Gastrocnemius medialis (tissue), 4 donors: ENCODE data around the gene ABTB2. TPM values are rescaled to one million over a fixed set of nuclear protein-coding genes. Genes with fewer than 3 reads are reported as not detected.

Experiments used
- ATAC-seq, 2 donors: fragments of 150-250 bp; one replicate each; pipeline ENCODE4 v1.9.1; 2016
- DNase-seq, 2 donors: peaks; one replicate each; pipeline ENCODE4 v3.0.0-alpha.2; 2019
- H3K27ac ChIP-seq, 4 donors: fragments of 200-600 bp; sonication (generic); 1 replicate in 1 of 4; 2 replicates in 3 of 4; pipeline ENCODE4 v1.5.1; 2016 to 2018; ENCODE audit warnings: mild to moderate bottlenecking in 2 of 4, moderate library complexity in 1 of 4
- H3K27me3 ChIP-seq, 3 donors: fragments of 200-600 bp; sonication (generic) in 2 of 3; 1 replicate in 1 of 3; 2 replicates in 2 of 3; pipeline versions ENCODE4 v1.5.1 to v1.6.0; 2016 to 2019; ENCODE audit warnings: mild to moderate bottlenecking in 1 of 3, moderate library complexity in 1 of 3
- H3K36me3 ChIP-seq, 2 donors: fragments of 200-600 bp; sonication (generic) in 1 of 2; one replicate each; pipeline ENCODE4 v1.5.1; 2017 to 2018
- H3K4me1 ChIP-seq, 2 donors: fragments of 200-600 bp; sonication (generic) in 1 of 2; one replicate each; pipeline ENCODE4 v1.5.1; 2016 to 2017; ENCODE audit warnings: mild to moderate bottlenecking in 2 of 2
- H3K4me3 ChIP-seq, 4 donors: fragments of 200-600 bp; sonication (generic) in 3 of 4; 1 replicate in 1 of 4; 2 replicates in 3 of 4; pipeline ENCODE4 v1.5.1; 2016 to 2019; ENCODE audit warnings: mild to moderate bottlenecking in 2 of 4
- H3K9me3 ChIP-seq, 3 donors: fragments of 200-600 bp; sonication (generic) in 2 of 3; 1 replicate in 1 of 3; 2 replicates in 2 of 3; pipeline ENCODE4 v1.5.1; 2016 to 2019
- POLR2A ChIP-seq, 2 donors: fragments of 450-650 bp; IDR thresholded peaks; one replicate each; pipeline ENCODE4 v1.6.1; 2017; ENCODE audit warnings: antibody characterized with exemption in 2 of 2, mild to moderate bottlenecking in 2 of 2, moderate library complexity in 2 of 2
- in situ Hi-C, 4 donors: fragments of 200-750 bp; cut with MboI; loops; one replicate each; pipeline versions ENCODE4 v1.15.0 to v1.8.0; 2017; ENCODE audit warnings: low sequenced_read_pairs in 4 of 4
- intact Hi-C: fragments of 100-400 bp; cut with DNase I; formaldehyde crosslinking; loops from one replicate; pipeline ENCODE4 v1.15.1; 2023; ENCODE audit warnings: low total_unique reads
- total RNA-seq, 4 donors: library from RNA; depleted of rRNA; stranded (reverse); fragments of >200 nt; gene quantifications; one replicate each; pipeline versions ENCODE4 v1.1.0 to v1.2.3, GENCODE V29; 2016
- TF ChIP-seq, protein P1 (sequence below), 5 experiments: fragments of 450-650 bp in 3 of 5; fragments of 200-600 bp in 2 of 5; sonication (generic) in 2 of 5; IDR thresholded peaks in 4 of 5; conservative IDR thresholded peaks in 1 of 5; 1 replicate in 4 of 5; 2 replicates in 1 of 5; pipeline ENCODE4 v1.5.1; 2016 to 2019; ENCODE audit warnings: antibody characterized with exemption in 5 of 5, mild to moderate bottlenecking in 3 of 5, moderate library complexity in 3 of 5

The ABTB2 gene
- total RNA-seq, 4 donors from 2014 or later: 8.8 to 30.7 (median 12.2) TPM

DNA sequence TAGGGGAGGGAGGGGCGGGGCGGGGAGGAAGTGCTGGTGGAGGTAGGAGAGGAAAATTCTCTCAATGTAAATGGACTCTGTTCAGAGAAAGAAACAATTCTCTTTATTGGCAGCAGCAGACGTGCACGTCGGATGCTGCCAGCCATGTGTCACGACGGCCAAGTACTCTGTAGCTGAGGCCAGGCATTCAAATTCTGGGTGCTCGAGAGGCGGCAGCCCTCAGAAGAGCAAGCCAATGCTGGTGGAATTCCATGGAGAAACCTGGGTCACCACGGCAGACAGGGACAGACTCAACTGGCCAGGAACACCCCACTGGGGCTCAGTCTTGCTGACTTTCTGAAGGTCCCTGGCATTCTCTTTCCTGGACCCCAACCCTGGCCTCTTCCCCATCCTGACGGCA lies 90.8 kb downstream of the ABTB2 start:
- intact Hi-C loops: no loop called here
- ATAC-seq (no peak), DNase-seq (no peak)
- Histone ChIP-seq H3K27ac (peak overlapping the region in 1 of 4 donors; percentile 40), H3K36me3 (no peaks in the 10 kb centered on the region), H3K9me3 (no peaks in the 10 kb centered on the region), H3K4me3 (no peak overlapping the region), H3K4me1 (peaks cover 32 to 33% of the 10 kb centered on the region in 2 donors), H3K27me3 (no peaks in the 10 kb centered on the region)
- in situ Hi-C loops: no loop called here
- TF ChIP-seq, protein P1, sequence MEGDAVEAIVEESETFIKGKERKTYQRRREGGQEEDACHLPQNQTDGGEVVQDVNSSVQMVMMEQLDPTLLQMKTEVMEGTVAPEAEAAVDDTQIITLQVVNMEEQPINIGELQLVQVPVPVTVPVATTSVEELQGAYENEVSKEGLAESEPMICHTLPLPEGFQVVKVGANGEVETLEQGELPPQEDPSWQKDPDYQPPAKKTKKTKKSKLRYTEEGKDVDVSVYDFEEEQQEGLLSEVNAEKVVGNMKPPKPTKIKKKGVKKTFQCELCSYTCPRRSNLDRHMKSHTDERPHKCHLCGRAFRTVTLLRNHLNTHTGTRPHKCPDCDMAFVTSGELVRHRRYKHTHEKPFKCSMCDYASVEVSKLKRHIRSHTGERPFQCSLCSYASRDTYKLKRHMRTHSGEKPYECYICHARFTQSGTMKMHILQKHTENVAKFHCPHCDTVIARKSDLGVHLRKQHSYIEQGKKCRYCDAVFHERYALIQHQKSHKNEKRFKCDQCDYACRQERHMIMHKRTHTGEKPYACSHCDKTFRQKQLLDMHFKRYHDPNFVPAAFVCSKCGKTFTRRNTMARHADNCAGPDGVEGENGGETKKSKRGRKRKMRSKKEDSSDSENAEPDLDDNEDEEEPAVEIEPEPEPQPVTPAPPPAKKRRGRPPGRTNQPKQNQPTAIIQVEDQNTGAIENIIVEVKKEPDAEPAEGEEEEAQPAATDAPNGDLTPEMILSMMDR (IDR thresholded peaks at IDR 0.05 in 4 of 5, conservative IDR thresholded peaks at IDR 0.05 in 1 of 5): no peak
- no peak for TF ChIP-seq POLR2A (IDR thresholded peaks at IDR 0.05)

DNA sequence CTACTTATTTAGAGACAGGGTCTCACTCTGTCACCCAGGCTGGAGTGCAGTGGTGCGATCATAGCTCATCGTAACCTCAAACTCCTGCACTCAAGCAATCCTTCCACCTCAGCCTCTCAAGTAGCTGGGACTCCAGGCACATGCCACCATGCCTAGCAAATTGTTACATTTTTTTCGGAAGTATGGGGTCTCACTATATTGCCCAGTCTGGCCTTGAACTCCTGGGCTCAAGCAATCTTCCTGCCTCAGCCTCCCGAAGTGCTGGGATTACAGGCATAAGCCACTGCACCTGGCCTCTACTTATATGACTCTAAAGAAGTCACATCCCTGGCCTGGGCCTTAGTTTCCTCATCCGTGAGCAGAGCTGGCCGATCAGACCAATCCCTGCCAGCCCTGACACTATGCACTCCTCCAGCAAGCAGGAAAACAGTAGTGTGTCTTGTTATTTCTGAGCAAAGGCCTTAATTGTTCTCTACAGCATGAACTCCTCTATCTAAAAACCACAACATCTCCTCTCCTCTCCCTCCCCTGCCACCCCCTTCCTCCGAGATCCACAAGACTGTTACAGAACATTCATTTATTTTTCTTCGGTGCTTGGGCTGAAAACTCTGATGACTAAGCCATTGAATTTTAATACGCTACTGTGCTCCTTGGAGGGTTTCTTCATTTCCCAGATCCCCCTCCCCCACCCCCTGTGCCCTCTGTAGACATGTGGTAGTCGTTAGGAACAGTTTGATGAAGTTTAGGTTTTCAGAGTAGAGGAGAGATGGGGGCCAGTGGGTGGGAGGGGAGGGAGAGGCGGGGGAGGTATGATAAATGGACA lies 91.5 kb downstream of the ABTB2 start:
- H3K27me3 ChIP-seq: no peaks in the 10 kb centered on the region
- in situ Hi-C loops: no loop called here
- no peaks in the 10 kb centered on the region for H3K36me3 ChIP-seq
- H3K4me3 ChIP-seq: no peak overlapping the region
- H3K27ac ChIP-seq: no peak overlapping the region
- intact Hi-C loops: no loop called here
- peaks cover 38 to 39% of the 10 kb centered on the region in 2 donors for H3K4me1 ChIP-seq
- no peaks in the 10 kb centered on the region for H3K9me3 ChIP-seq
- DNase-seq: no peak
- no peak for ATAC-seq
- TF ChIP-seq, protein P1 (IDR thresholded peaks at IDR 0.05 in 4 of 5, conservative IDR thresholded peaks at IDR 0.05 in 1 of 5): no peak

GRCh38 chr11:34264303-34265110 lies 93.3 kb downstream of the ABTB2 start:
- intact Hi-C loops (no loop called here), in situ Hi-C loops (no loop called here)
- Histone ChIP-seq H3K27ac (peak overlapping the region in 1 of 4 donors; percentile 20), H3K4me1 (peaks cover 38 to 39% of the 10 kb centered on the region in 2 donors), H3K27me3 (no peaks in the 10 kb centered on the region), H3K36me3 (no peaks in the 10 kb centered on the region), H3K4me3 (no peak overlapping the region), H3K9me3 (no peaks in the 10 kb centered on the region)
- DNase-seq: no peak
- ATAC-seq: no peak
- no peak for TF ChIP-seq POLR2A (IDR thresholded peaks at IDR 0.05)
- TF ChIP-seq, protein P1 (IDR thresholded peaks at IDR 0.05 in 4 of 5, conservative IDR thresholded peaks at IDR 0.05 in 1 of 5): no peak

- Histone ChIP-seq H3K27ac (peak overlapping the region in 2 of 4 donors; percentile 2 to 20), H3K9me3 (no peaks in the 10 kb centered on the region), H3K4me1 (peaks cover 38 to 44% of the 10 kb centered on the region in 2 donors), H3K36me3 (no peaks in the 10 kb centered on the region), H3K4me3 (no peak overlapping the region), H3K27me3 (no peaks in the 10 kb centered on the region)
- TF ChIP-seq, protein P1 (IDR thresholded peaks at IDR 0.05 in 4 of 5, conservative IDR thresholded peaks at IDR 0.05 in 1 of 5): no peak
- no peak for TF ChIP-seq POLR2A (IDR thresholded peaks at IDR 0.05)
- DNase-seq (peak; percentile 68 to 91), ATAC-seq (peak; percentile 93 to 96)
- intact Hi-C loops: no loop called here
- in situ Hi-C loops: no loop called here
Observed at GRCh38 chr11:34263441-34264091, 94.2 kb downstream of the ABTB2 start.
